Esophagus (tissue), 2 donors: ENCODE measurements around the gene RAPGEF2. TPM values are rescaled to one million over a fixed set of nuclear protein-coding genes. Genes with fewer than 3 reads are reported as not detected.

Experiments
- H3K27ac ChIP-seq, 2 donors: one replicate each; pipeline ENCODE4 v1.5.1; 2013; ENCODE audit warnings: low read depth in 2 of 2, mild to moderate bottlenecking in 2 of 2, inconsistent platforms in 1 of 2, low read length in 1 of 2, moderate library complexity in 1 of 2
- H3K27me3 ChIP-seq, 2 donors: one replicate each; pipeline ENCODE4 v1.6.1; 2013; ENCODE audit warnings: low read length in 2 of 2, control low read depth in 1 of 2, mild to moderate bottlenecking in 1 of 2; ENCODE audit not compliant: insufficient read depth in 2 of 2, control insufficient read depth in 1 of 2
- H3K36me3 ChIP-seq, 2 donors: one replicate each; pipeline ENCODE4 v1.6.1; 2013; ENCODE audit warnings: low read length in 1 of 2; ENCODE audit not compliant: control insufficient read depth in 2 of 2, insufficient read depth in 2 of 2
- H3K4me1 ChIP-seq, 2 donors: one replicate each; pipeline ENCODE4 v1.6.1; 2013; ENCODE audit warnings: low read length in 1 of 2; ENCODE audit not compliant: control insufficient read depth in 2 of 2, insufficient read depth in 2 of 2
- H3K4me3 ChIP-seq, 2 donors: one replicate each; pipeline ENCODE4 v1.5.1; 2013; ENCODE audit warnings: low read length in 2 of 2, mild to moderate bottlenecking in 2 of 2, low read depth in 1 of 2, moderate library complexity in 1 of 2
- H3K9me3 ChIP-seq, 2 donors: one replicate each; pipeline ENCODE4 v1.6.1; 2013; ENCODE audit warnings: mild to moderate bottlenecking in 2 of 2, low read depth in 1 of 2, low read length in 1 of 2, moderate library complexity in 1 of 2; ENCODE audit not compliant: control insufficient read depth in 2 of 2, insufficient read depth in 1 of 2
- WGBS, 2 donors: extraction: QIAGEN DNeasy Blood & Tissue Kit; methylation state at CpG; one replicate each; pipeline ENCODE4 v1.1.7; 2013; 5-methylcytosine and 5-hydroxymethylcytosine counted together
- polyA plus RNA-seq, 2 donors: library from polyadenylated mRNA; stranded (reverse); fragments of 200-250 nt; gene quantifications; one replicate each; pipeline ENCODE4 v1.2.3, GENCODE V29; 2013
- donor health status: healthy with polysubstance abuse.
- donor health status: Bipolar disorder and iron deficiency.

RAPGEF2 gene
- polyA plus RNA-seq, 2 donors: 3.9 to 4.3 TPM

DNA sequence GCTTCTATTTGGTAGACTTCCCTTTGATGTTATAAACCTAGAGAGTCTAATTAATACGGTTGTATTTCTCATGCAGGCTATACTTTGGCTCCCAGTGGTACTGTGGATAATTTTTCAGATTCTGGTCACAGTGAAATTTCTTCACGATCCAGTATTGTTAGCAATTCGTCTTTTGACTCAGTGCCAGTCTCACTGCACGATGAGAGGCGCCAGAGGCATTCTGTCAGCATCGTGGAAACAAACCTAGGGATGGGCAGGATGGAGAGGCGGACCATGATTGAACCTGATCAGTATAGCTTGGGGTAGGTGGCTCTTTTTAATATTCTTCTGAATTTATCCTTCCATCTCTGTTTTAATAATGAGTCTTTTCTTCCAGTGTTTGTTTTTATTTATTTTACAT is 249.7 kb downstream of the RAPGEF2 start:
- H3K36me3 ChIP-seq: peaks cover 5 to 8% of the 10 kb centered on the region in 2 donors
- no peaks in the 10 kb centered on the region for H3K4me1 ChIP-seq
- 72 to 83% methylated on average over 7 of the region's 7 CpGs for WGBS, 2 donors
- no peaks in the 10 kb centered on the region for H3K9me3 ChIP-seq
- no peak overlapping the region for H3K27ac ChIP-seq
- H3K27me3 ChIP-seq: no peaks in the 10 kb centered on the region
- no peak overlapping the region for H3K4me3 ChIP-seq

DNA sequence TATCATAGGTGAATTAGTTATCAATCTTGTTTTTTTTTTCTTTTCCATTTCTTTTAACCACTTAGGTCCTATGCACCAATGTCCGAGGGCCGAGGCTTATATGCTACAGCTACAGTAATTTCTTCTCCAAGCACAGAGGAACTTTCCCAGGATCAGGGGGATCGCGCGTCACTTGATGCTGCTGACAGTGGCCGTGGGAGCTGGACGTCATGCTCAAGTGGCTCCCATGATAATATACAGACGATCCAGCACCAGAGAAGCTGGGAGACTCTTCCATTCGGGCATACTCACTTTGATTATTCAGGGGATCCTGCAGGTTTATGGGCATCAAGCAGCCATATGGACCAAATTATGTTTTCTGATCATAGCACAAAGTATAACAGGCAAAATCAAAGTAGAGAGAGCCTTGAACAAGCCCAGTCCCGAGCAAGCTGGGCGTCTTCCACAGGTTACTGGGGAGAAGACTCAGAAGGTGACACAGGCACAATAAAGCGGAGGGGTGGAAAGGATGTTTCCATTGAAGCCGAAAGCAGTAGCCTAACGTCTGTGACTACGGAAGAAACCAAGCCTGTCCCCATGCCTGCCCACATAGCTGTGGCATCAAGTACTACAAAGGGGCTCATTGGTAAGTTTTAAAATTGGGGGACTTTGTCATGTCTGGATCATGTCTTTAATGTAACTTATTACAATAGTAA is 250.7 kb downstream of the RAPGEF2 start:
- H3K27me3 ChIP-seq: no peaks in the 10 kb centered on the region
- H3K27ac ChIP-seq: no peak overlapping the region
- no peaks in the 10 kb centered on the region for H3K9me3 ChIP-seq
- H3K4me1 ChIP-seq: no peaks in the 10 kb centered on the region
- H3K4me3 ChIP-seq: no peak overlapping the region
- H3K36me3 ChIP-seq: peaks cover 7 to 8% of the 10 kb centered on the region in 2 donors
- 97% methylated on average over 15 of the region's 15 CpGs for WGBS, 2 donors

DNA sequence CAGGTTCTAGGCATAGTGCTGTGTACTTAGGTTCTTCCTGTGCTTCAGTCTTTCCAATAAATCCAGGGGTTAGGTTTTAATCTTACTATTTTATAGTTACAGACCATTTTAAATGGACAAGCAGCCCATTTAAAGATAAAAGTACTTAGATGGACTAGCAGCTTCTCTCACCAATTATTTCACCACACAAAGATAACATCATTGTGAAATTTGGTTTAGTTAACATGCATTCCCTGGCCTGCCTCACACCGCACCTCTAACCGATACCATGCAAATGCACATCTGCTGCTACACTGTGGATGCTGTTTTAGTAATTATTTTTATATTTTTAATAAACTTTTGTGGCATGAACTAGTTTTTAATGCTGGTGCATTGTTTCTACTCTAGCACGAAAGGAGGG is 252.6 kb downstream of the RAPGEF2 start:
- H3K9me3 ChIP-seq: no peaks in the 10 kb centered on the region
- no peak overlapping the region for H3K4me3 ChIP-seq
- H3K36me3 ChIP-seq: peaks cover 8 to 10% of the 10 kb centered on the region in 2 donors
- H3K4me1 ChIP-seq: no peaks in the 10 kb centered on the region
- H3K27me3 ChIP-seq: no peaks in the 10 kb centered on the region
- H3K27ac ChIP-seq: no peak overlapping the region
- WGBS, 2 donors: 96 to 99% methylated on average over 3 of the region's 3 CpGs

DNA sequence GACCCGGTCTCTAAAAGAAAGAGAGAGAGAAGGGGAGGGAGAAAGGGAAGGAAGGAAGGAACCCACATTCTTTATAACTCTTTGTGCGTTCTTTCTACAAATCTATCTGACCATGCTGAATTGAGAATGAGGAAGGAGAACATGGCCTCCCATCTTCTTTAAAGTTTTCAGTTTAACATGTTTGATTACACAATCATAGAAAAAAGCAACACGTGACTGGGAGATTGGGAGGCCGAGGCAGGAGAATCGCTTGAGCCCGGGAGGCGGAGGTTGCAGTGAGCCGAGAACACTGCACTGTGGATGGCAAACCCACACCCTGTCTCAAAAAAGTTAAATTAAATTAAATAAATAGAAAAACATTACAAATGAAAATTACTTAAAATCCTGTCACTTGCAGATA is 254.5 kb downstream of the RAPGEF2 start:
- no peaks in the 10 kb centered on the region for H3K27me3 ChIP-seq
- H3K36me3 ChIP-seq: peaks cover 8 to 10% of the 10 kb centered on the region in 2 donors
- no peak overlapping the region for H3K4me3 ChIP-seq
- no peaks in the 10 kb centered on the region for H3K9me3 ChIP-seq
- no peak overlapping the region for H3K27ac ChIP-seq
- 95% methylated on average over 8 of the region's 8 CpGs for WGBS, 2 donors
- H3K4me1 ChIP-seq: no peaks in the 10 kb centered on the region

DNA sequence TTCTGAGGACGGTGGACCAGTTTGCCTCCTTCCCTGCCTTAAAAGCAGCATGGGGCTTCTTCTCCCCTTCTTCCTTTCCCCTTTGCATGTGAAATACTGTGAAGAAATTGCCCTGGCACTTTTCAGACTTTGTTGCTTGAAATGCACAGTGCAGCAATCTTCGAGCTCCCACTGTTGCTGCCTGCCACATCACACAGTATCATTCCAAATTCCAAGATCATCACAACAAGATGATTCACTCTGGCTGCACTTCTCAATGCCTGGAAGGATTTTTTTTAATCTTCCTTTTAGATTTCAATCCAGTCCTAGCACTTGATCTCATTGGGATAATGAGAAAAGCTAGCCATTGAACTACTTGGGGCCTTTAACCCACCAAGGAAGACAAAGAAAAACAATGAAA is 255.3 kb downstream of the RAPGEF2 start:
- Histone ChIP-seq H3K36me3 (peaks cover 8 to 10% of the 10 kb centered on the region in 2 donors), H3K27ac (no peak overlapping the region), H3K27me3 (no peaks in the 10 kb centered on the region), H3K4me3 (no peak overlapping the region), H3K4me1 (no peaks in the 10 kb centered on the region), H3K9me3 (no peaks in the 10 kb centered on the region)
- 67% methylated on average over 2 of the region's 2 CpGs for WGBS, 2 donors

- Histone ChIP-seq H3K4me3 (no peak overlapping the region), H3K27me3 (no peaks in the 10 kb centered on the region), H3K4me1 (no peaks in the 10 kb centered on the region), H3K27ac (no peak overlapping the region), H3K36me3 (peaks cover 4 to 7% of the 10 kb centered on the region in 2 donors), H3K9me3 (no peaks in the 10 kb centered on the region)
- WGBS, 2 donors: 84 to 91% methylated on average over 3 of the region's 3 CpGs
These were observed 257.7 kb downstream of the RAPGEF2 start for GRCh38 chr4:159360549-159360948.

DNA sequence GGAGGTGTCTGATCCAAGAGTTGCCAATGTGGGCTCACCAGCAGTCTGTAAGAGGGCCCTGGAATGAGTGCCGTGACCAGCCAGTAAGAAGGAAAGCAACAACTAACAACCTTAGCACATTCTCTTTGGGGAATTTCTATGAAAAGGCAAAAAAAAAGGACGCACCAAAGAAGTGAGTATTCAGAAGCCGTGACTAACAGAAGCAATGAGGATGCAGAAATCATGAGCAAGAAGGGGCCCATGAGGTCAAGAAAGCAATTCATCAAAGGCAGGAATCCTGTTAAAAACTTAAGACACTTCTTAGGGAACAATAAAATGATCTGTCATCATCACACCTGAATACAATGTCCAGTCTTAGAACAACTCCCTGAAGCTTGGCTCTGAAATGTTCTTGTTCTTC is 260.5 kb downstream of the RAPGEF2 start:
- WGBS, 2 donors: 93% methylated on average over 3 of the region's 3 CpGs

GRCh38 chr4:159366966-159367780 is 264.3 kb downstream of the RAPGEF2 start:
- H3K4me1 ChIP-seq: no peaks in the 10 kb centered on the region
- H3K27ac ChIP-seq: no peak overlapping the region
- H3K36me3 ChIP-seq: no peaks in the 10 kb centered on the region
- H3K27me3 ChIP-seq: no peaks in the 10 kb centered on the region
- WGBS, 2 donors: 50 to 54% methylated on average over 9 of the region's 9 CpGs
- H3K9me3 ChIP-seq: no peaks in the 10 kb centered on the region
- H3K4me3 ChIP-seq: no peak overlapping the region

More for the DNA sequence above, 260.5 kb downstream of the RAPGEF2 start:
- Histone ChIP-seq H3K27me3 (no peaks in the 10 kb centered on the region), H3K9me3 (no peaks in the 10 kb centered on the region), H3K36me3 (peaks cover 0 to 3% of the 10 kb centered on the region in 2 donors), H3K27ac (no peak overlapping the region), H3K4me3 (no peak overlapping the region), H3K4me1 (no peaks in the 10 kb centered on the region)

DNA sequence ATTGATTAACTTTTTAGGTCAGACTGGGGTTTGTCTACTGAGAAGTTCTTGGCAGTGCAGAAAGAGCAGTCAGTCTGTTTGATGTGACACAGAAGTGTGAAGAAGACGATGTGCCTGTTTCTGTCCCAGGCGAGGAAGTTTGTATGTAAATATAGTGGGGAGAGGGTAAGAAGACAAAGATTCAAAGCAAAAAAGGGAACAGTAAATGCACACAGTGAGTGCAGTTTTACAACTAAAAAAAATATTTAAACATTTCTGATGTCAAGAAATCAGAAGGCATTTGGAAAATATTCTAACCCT is 264.9 kb downstream of the RAPGEF2 start:
- H3K4me1 ChIP-seq: no peaks in the 10 kb centered on the region
- no peaks in the 10 kb centered on the region for H3K27me3 ChIP-seq
- no peaks in the 10 kb centered on the region for H3K9me3 ChIP-seq
- no peak overlapping the region for H3K4me3 ChIP-seq
- no peaks in the 10 kb centered on the region for H3K36me3 ChIP-seq
- 35 to 44% methylated on average over 2 of the region's 2 CpGs for WGBS, 2 donors
- no peak overlapping the region for H3K27ac ChIP-seq

DNA sequence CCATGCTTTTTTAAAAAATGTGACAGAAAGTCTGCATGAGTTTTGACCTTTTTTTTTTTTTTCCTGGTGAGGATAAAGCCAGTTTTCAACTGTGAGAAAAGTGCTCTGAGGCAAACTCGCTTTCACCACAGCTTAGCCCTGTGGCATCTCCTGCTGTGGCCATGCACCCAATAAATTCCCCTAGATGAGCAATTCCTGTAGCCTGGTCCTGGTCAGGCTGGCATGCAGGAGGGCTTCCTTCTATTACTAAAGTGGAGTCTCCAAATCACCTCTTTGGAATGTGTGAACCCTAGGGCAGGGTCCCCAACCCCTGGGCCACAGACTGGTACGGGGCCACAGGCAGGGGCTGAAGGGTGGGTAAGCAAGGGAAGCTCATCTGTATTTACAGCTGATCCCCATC is 265.4 kb downstream of the RAPGEF2 start:
- H3K36me3 ChIP-seq: no peaks in the 10 kb centered on the region
- H3K4me1 ChIP-seq: no peaks in the 10 kb centered on the region
- H3K4me3 ChIP-seq: no peak overlapping the region
- H3K27ac ChIP-seq: no peak overlapping the region
- no peaks in the 10 kb centered on the region for H3K27me3 ChIP-seq
- 75 to 83% methylated on average over 2 of the region's 2 CpGs for WGBS, 2 donors
- H3K9me3 ChIP-seq: no peaks in the 10 kb centered on the region
